ENCODE results near the gene RYR3.

RYR3 gene

GRCh38 chr15:33768670-33769190 lies 458.0 kb downstream of the RYR3 start:
- Histone ChIP-seq H3K9me3 (ENCODE audit: insufficient read depth, low read depth, low read length) (no peaks in the 10 kb centered on the region), H3K4me2 (ENCODE audit: low read length) (no peak overlapping the region), H4K12ac (ENCODE audit: low read depth, low read length) (no peak overlapping the region), H2BK5ac (ENCODE audit: low read depth, low read length, poor library complexity) (no peak overlapping the region), H3K79me1 (ENCODE audit: low read length) (no peaks in the 10 kb centered on the region), H2AK5ac (ENCODE audit: low read length) (no peak overlapping the region), H3K27ac (ENCODE audit: low read depth, low read length) (no peak overlapping the region), H3K4ac (ENCODE audit: low read depth, low read length) (no peak overlapping the region), H4K8ac (ENCODE audit: low read depth, low read length) (no peak overlapping the region), H3K9ac (ENCODE audit: low read length) (no peak overlapping the region), H3K36me3 (ENCODE audit: control insufficient read depth in 1 of 2, insufficient read depth in 2 of 2, low read length in 2 of 2) (peaks cover 2 to 4% of the 10 kb centered on the region in 2 experiments), H3K14ac (ENCODE audit: low read length) (no peak overlapping the region), H2BK120ac (ENCODE audit: insufficient read depth, low read length, poor library complexity) (no peak overlapping the region), H3K4me1 (ENCODE audit: control insufficient read depth in 1 of 2, insufficient read depth in 2 of 2, low read length in 2 of 2) (no peaks in the 10 kb centered on the region), H3K18ac (ENCODE audit: low read length) (no peak overlapping the region), H3K79me2 (ENCODE audit: control insufficient read depth, insufficient read depth, low read length, poor library complexity) (no peaks in the 10 kb centered on the region), H4K91ac (ENCODE audit: low read depth, low read length) (no peak overlapping the region), H3K27me3 (ENCODE audit: insufficient read depth, low read length) (no peaks in the 10 kb centered on the region), H2AFZ (ENCODE audit: insufficient read depth, low read length, poor library complexity) (no peak overlapping the region), H3K23ac (ENCODE audit: low read length) (no peak overlapping the region), H2BK12ac (ENCODE audit: low read length) (no peak overlapping the region), H3K4me3 (ENCODE audit: low read depth, low read length) (no peak overlapping the region)
- DNase-seq, result no peak
- WGBS (ENCODE audit: extremely low coverage, insufficient coverage, insufficient read length), result no CpG with 5 or more reads among the region's 6 CpGs

GRCh38 chr15:33773969-33774368 lies 463.2 kb downstream of the RYR3 start:
- Histone ChIP-seq H4K12ac (ENCODE audit: low read depth, low read length) (no peak overlapping the region), H3K79me1 (ENCODE audit: low read length) (no peaks in the 10 kb centered on the region), H2BK5ac (ENCODE audit: low read depth, low read length, poor library complexity) (no peak overlapping the region), H2BK120ac (ENCODE audit: insufficient read depth, low read length, poor library complexity) (no peak overlapping the region), H3K23ac (ENCODE audit: low read length) (no peak overlapping the region), H2BK12ac (ENCODE audit: low read length) (no peak overlapping the region), H2AK5ac (ENCODE audit: low read length) (no peak overlapping the region), H3K79me2 (ENCODE audit: control insufficient read depth, insufficient read depth, low read length, poor library complexity) (no peaks in the 10 kb centered on the region), H3K27me3 (ENCODE audit: insufficient read depth, low read length) (no peaks in the 10 kb centered on the region), H3K18ac (ENCODE audit: low read length) (no peak overlapping the region), H3K4me2 (ENCODE audit: low read length) (no peak overlapping the region), H4K8ac (ENCODE audit: low read depth, low read length) (no peak overlapping the region), H4K91ac (ENCODE audit: low read depth, low read length) (no peak overlapping the region), H3K4me3 (ENCODE audit: low read depth, low read length) (no peak overlapping the region), H3K4me1 (ENCODE audit: control insufficient read depth in 1 of 2, insufficient read depth in 2 of 2, low read length in 2 of 2) (no peaks in the 10 kb centered on the region), H3K4ac (ENCODE audit: low read depth, low read length) (no peak overlapping the region), H3K27ac (ENCODE audit: low read depth, low read length) (no peak overlapping the region), H3K9ac (ENCODE audit: low read length) (no peak overlapping the region), H3K36me3 (ENCODE audit: control insufficient read depth in 1 of 2, insufficient read depth in 2 of 2, low read length in 2 of 2) (peaks cover 4 to 8% of the 10 kb centered on the region in 2 experiments), H3K14ac (ENCODE audit: low read length) (no peak overlapping the region), H3K9me3 (ENCODE audit: insufficient read depth, low read depth, low read length) (no peaks in the 10 kb centered on the region), H2AFZ (ENCODE audit: insufficient read depth, low read length, poor library complexity) (no peak overlapping the region)
- no peak for DNase-seq
- WGBS (ENCODE audit: extremely low coverage, insufficient coverage, insufficient read length), result no CpG with 5 or more reads among the region's 3 CpGs

- Histone ChIP-seq H4K8ac (ENCODE audit: low read depth, low read length) (no peak overlapping the region), H2BK5ac (ENCODE audit: low read depth, low read length, poor library complexity) (no peak overlapping the region), H4K12ac (ENCODE audit: low read depth, low read length) (no peak overlapping the region), H4K91ac (ENCODE audit: low read depth, low read length) (no peak overlapping the region), H3K4ac (ENCODE audit: low read depth, low read length) (no peak overlapping the region), H3K23ac (ENCODE audit: low read length) (no peak overlapping the region), H2AK5ac (ENCODE audit: low read length) (no peak overlapping the region), H3K79me1 (ENCODE audit: low read length) (no peaks in the 10 kb centered on the region), H2BK120ac (ENCODE audit: insufficient read depth, low read length, poor library complexity) (no peak overlapping the region), H3K9ac (ENCODE audit: low read length) (no peak overlapping the region), H3K18ac (ENCODE audit: low read length) (no peak overlapping the region), H3K27me3 (ENCODE audit: insufficient read depth, low read length) (no peaks in the 10 kb centered on the region), H3K9me3 (ENCODE audit: insufficient read depth, low read depth, low read length) (no peaks in the 10 kb centered on the region), H2BK12ac (ENCODE audit: low read length) (no peak overlapping the region), H3K4me2 (ENCODE audit: low read length) (no peak overlapping the region), H3K79me2 (ENCODE audit: control insufficient read depth, insufficient read depth, low read length, poor library complexity) (no peaks in the 10 kb centered on the region), H3K36me3 (ENCODE audit: control insufficient read depth in 1 of 2, insufficient read depth in 2 of 2, low read length in 2 of 2) (peaks cover 6 to 7% of the 10 kb centered on the region in 2 experiments), H3K14ac (ENCODE audit: low read length) (no peak overlapping the region), H2AFZ (ENCODE audit: insufficient read depth, low read length, poor library complexity) (no peak overlapping the region), H3K4me1 (ENCODE audit: control insufficient read depth in 1 of 2, insufficient read depth in 2 of 2, low read length in 2 of 2) (no peaks in the 10 kb centered on the region), H3K27ac (ENCODE audit: low read depth, low read length) (no peak overlapping the region), H3K4me3 (ENCODE audit: low read depth, low read length) (no peak overlapping the region)
- no peak for DNase-seq
- no CpG with 5 or more reads among the region's 2 CpGs for WGBS (ENCODE audit: extremely low coverage, insufficient coverage, insufficient read length)
These were observed 468.1 kb downstream of the RYR3 start for GRCh38 chr15:33778852-33779251.

- no peak for DNase-seq
- Histone ChIP-seq H3K18ac (ENCODE audit: low read length) (no peak overlapping the region), H2AK5ac (ENCODE audit: low read length) (no peak overlapping the region), H2BK5ac (ENCODE audit: low read depth, low read length, poor library complexity) (no peak overlapping the region), H3K4me3 (ENCODE audit: low read depth, low read length) (no peak overlapping the region), H3K79me2 (ENCODE audit: control insufficient read depth, insufficient read depth, low read length, poor library complexity) (no peaks in the 10 kb centered on the region), H3K14ac (ENCODE audit: low read length) (no peak overlapping the region), H3K4ac (ENCODE audit: low read depth, low read length) (no peak overlapping the region), H3K23ac (ENCODE audit: low read length) (no peak overlapping the region), H2BK12ac (ENCODE audit: low read length) (no peak overlapping the region), H3K9ac (ENCODE audit: low read length) (no peak overlapping the region), H3K9me3 (ENCODE audit: insufficient read depth, low read depth, low read length) (no peaks in the 10 kb centered on the region), H2AFZ (ENCODE audit: insufficient read depth, low read length, poor library complexity) (no peak overlapping the region), H3K27ac (ENCODE audit: low read depth, low read length) (no peak overlapping the region), H3K36me3 (ENCODE audit: control insufficient read depth in 1 of 2, insufficient read depth in 2 of 2, low read length in 2 of 2) (peaks cover 7% of the 10 kb centered on the region in 2 experiments), H3K4me2 (ENCODE audit: low read length) (no peak overlapping the region), H4K8ac (ENCODE audit: low read depth, low read length) (no peak overlapping the region), H4K91ac (ENCODE audit: low read depth, low read length) (no peak overlapping the region), H4K12ac (ENCODE audit: low read depth, low read length) (no peak overlapping the region), H2BK120ac (ENCODE audit: insufficient read depth, low read length, poor library complexity) (no peak overlapping the region), H3K79me1 (ENCODE audit: low read length) (no peaks in the 10 kb centered on the region), H3K27me3 (ENCODE audit: insufficient read depth, low read length) (no peaks in the 10 kb centered on the region), H3K4me1 (ENCODE audit: control insufficient read depth in 1 of 2, insufficient read depth in 2 of 2, low read length in 2 of 2) (no peaks in the 10 kb centered on the region)
- no CpG with 5 or more reads among the region's 5 CpGs for WGBS (ENCODE audit: extremely low coverage, insufficient coverage, insufficient read length)
These were observed 469.4 kb downstream of the RYR3 start for GRCh38 chr15:33780011-33780768.
